ENCODE measurements around the gene MTHFD1.

Gene MTHFD1

GRCh38 chr14:64405295-64405694 lies 17.1 kb downstream of the MTHFD1 start:
- DNase-seq (ENCODE audit: low read depth in 3 of 3, low spot score in 1 of 3), result no peak

GRCh38 chr14:64407329-64407728 lies 19.2 kb downstream of the MTHFD1 start:
- DNase-seq (ENCODE audit: low read depth in 3 of 3, low spot score in 1 of 3), result no peak

- no peak for DNase-seq (ENCODE audit: low read depth in 3 of 3, low spot score in 1 of 3)
These were observed 21.2 kb downstream of the MTHFD1 start for GRCh38 chr14:64409126-64409920.

GRCh38 chr14:64410084-64410774 lies 22.1 kb downstream of the MTHFD1 start:
- DNase-seq (ENCODE audit: low read depth in 3 of 3, low spot score in 1 of 3), result no peak

- no peak for DNase-seq (ENCODE audit: low read depth in 3 of 3, low spot score in 1 of 3)
These were observed 22.8 kb downstream of the MTHFD1 start for GRCh38 chr14:64411001-64411400.

GRCh38 chr14:64412237-64412636 lies 24.1 kb downstream of the MTHFD1 start:
- no peak for DNase-seq (ENCODE audit: low read depth in 3 of 3, low spot score in 1 of 3)

GRCh38 chr14:64416348-64416932 lies 28.3 kb downstream of the MTHFD1 start:
- no peak for DNase-seq (ENCODE audit: low read depth in 3 of 3, low spot score in 1 of 3)

GRCh38 chr14:64417055-64417770 lies 29.1 kb downstream of the MTHFD1 start:
- no peak for DNase-seq (ENCODE audit: low read depth in 3 of 3, low spot score in 1 of 3)

- no peak for DNase-seq (ENCODE audit: low read depth in 3 of 3, low spot score in 1 of 3)
These were observed 29.6 kb downstream of the MTHFD1 start for GRCh38 chr14:64417771-64418125.

GRCh38 chr14:64419003-64419402 lies 30.9 kb downstream of the MTHFD1 start:
- no peak for DNase-seq (ENCODE audit: low read depth in 3 of 3, low spot score in 1 of 3)

- DNase-seq (ENCODE audit: low read depth in 3 of 3, low spot score in 1 of 3), result no peak
These were observed 33.0 kb downstream of the MTHFD1 start for GRCh38 chr14:64421166-64421565.

GRCh38 chr14:64422005-64422404 lies 33.9 kb downstream of the MTHFD1 start:
- DNase-seq (ENCODE audit: low read depth in 3 of 3, low spot score in 1 of 3), result no peak

GRCh38 chr14:64422756-64423155 lies 34.6 kb downstream of the MTHFD1 start:
- DNase-seq (ENCODE audit: low read depth in 3 of 3, low spot score in 1 of 3), result no peak

- no peak for DNase-seq (ENCODE audit: low read depth in 3 of 3, low spot score in 1 of 3)
These were observed 35.8 kb downstream of the MTHFD1 start for GRCh38 chr14:64423987-64424386.

GRCh38 chr14:64434528-64434927 lies 46.4 kb downstream of the MTHFD1 start:
- DNase-seq (ENCODE audit: low read depth in 3 of 3, low spot score in 1 of 3), result no peak

GRCh38 chr14:64438181-64438841 lies 50.2 kb downstream of the MTHFD1 start:
- no peak for DNase-seq (ENCODE audit: low read depth in 3 of 3, low spot score in 1 of 3)

GRCh38 chr14:64439141-64439540 lies 51.0 kb downstream of the MTHFD1 start:
- DNase-seq (ENCODE audit: low read depth in 3 of 3, low spot score in 1 of 3), result no peak

- no peak for DNase-seq (ENCODE audit: low read depth in 3 of 3, low spot score in 1 of 3)
These were observed 52.3 kb downstream of the MTHFD1 start for GRCh38 chr14:64440494-64440893.

- DNase-seq (ENCODE audit: low read depth in 3 of 3, low spot score in 1 of 3), result no peak
These were observed 54.3 kb downstream of the MTHFD1 start for GRCh38 chr14:64442300-64442988.

- no peak for DNase-seq (ENCODE audit: low read depth in 3 of 3, low spot score in 1 of 3)
These were observed 56.0 kb downstream of the MTHFD1 start for GRCh38 chr14:64444140-64444539.

Data from stimulated activated CD4-positive, alpha-beta T cell treated with anti-CD3 and anti-CD28 coated beads, TNF-alpha, amount 100 ng/mL, for 1 hour (primary cell).